Mammary epithelial cell (primary cell): ENCODE measurements around the gene WNT9A.

Experiments
- EZH2 ChIP-seq: IDR thresholded peaks from 2 replicates; pipeline ENCODE4 v1.6.1; 2012; ENCODE audit warnings: low read length, inconsistent platforms, borderline replicate concordance
- TF ChIP-seq, protein P1 (sequence below), 2 donors: IDR thresholded peaks in 1 of 2; conservative IDR thresholded peaks in 1 of 2; 2 replicates each; pipeline ENCODE4 v1.5.1; 2011 to 2012; ENCODE audit warnings: inconsistent platforms in 2 of 2, low read length in 2 of 2, mild to moderate bottlenecking in 2 of 2, control low read depth in 1 of 2, low read depth in 1 of 2; ENCODE audit not compliant: insufficient read depth in 1 of 2; ENCODE audit errors: extremely low read depth in 1 of 2

DNA sequence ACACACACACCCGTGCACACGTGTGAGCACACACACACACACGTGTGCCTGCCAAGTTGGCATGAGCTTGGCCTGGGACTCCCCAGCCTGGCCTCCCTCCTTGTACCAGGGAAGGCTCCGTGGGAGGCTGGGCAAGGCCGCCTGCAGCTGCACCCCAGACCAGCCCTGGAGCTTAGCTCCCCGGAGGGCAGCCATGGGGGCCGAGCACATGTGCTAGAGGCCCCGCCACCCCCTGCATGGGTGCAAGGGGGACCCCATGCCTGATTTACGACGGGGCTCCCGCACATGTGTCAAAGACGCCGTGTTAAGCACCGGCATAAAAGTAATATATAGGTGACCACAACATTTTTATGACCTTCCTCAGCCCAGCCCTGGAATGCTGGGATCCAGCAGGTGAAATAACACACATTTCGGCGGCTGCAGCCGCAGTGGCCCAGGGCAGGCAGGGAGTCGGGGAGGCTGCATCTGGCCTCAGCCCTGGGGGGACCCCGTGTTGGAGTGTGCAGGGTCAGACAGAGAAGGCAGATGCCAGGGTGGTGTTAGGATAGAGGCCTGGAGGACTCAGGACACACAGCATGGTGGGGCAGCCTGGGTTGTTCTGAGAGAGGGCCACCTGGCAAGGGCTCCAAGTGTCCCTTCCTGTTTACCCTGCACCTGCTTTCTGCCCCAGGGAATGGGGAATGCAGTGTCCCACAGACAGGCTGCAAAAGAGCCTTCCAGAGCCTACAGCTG, 56.3 kb downstream of the WNT9A start:
- TF ChIP-seq, protein P1, sequence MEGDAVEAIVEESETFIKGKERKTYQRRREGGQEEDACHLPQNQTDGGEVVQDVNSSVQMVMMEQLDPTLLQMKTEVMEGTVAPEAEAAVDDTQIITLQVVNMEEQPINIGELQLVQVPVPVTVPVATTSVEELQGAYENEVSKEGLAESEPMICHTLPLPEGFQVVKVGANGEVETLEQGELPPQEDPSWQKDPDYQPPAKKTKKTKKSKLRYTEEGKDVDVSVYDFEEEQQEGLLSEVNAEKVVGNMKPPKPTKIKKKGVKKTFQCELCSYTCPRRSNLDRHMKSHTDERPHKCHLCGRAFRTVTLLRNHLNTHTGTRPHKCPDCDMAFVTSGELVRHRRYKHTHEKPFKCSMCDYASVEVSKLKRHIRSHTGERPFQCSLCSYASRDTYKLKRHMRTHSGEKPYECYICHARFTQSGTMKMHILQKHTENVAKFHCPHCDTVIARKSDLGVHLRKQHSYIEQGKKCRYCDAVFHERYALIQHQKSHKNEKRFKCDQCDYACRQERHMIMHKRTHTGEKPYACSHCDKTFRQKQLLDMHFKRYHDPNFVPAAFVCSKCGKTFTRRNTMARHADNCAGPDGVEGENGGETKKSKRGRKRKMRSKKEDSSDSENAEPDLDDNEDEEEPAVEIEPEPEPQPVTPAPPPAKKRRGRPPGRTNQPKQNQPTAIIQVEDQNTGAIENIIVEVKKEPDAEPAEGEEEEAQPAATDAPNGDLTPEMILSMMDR (conservative IDR thresholded peaks at IDR 0.05 in 1 of 2, IDR thresholded peaks at IDR 0.05 in 1 of 2; ENCODE audit: extremely low read depth in 1 of 2, insufficient read depth in 1 of 2, low read depth in 1 of 2, low read length in 2 of 2): no peak
- no peak for TF ChIP-seq EZH2
